GM21423 (cell line): ENCODE data around the gene CIDEC.

Source experiments
- ATAC-seq: cut with Tn5 transposase; IDR thresholded peaks from one replicate; pipeline ENCODE4 v1.9.1; 2021; ENCODE audit warnings: mild to moderate bottlenecking, moderate library complexity; ENCODE audit not compliant: unreplicated experiment

The CIDEC gene

DNA sequence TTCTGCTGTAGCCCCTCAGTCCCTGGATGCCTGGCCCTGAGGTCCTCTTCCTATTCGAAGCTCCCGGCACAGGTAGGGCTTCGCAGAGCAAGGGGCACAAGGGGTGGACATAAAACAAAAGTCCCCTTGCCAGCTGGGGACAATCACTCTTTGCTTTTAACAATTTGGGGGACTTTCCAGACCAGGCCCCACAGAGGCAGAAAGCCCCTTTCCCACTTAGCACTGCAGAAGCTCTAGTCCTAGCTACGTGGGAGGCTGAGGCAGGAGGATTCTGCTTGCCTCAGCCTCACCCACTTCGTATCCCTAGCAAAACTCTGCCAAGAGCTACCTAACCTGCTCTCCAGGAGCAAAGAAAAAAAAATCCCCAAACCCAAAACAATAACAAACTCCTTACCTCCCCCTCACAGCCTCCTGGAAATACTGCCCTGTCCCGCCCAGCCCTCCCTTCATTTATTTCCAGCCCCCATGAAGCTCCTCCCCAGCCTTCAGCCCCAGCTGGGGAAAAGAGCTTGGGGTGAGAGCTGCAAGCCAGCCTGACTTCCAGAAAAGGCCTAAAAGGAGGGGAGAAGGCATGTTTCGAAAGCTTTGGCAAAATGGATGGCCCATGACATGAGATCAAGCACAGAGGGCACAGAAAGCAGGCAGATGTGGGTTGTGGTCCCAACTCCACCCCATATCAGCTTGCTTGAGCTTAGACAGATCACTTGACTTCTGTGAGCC, at the start of gene CIDEC:
CIDEC (minus strand) TSS at position 424 of the 720 bp plus-strand sequence. CDS start 1,767 bp downstream, outside the sequence.
- ATAC-seq, result no peak

- ATAC-seq, result no peak
Measured at GRCh38 chr3:9928158-9928557, 48.1 kb upstream of the CIDEC start.

DNA sequence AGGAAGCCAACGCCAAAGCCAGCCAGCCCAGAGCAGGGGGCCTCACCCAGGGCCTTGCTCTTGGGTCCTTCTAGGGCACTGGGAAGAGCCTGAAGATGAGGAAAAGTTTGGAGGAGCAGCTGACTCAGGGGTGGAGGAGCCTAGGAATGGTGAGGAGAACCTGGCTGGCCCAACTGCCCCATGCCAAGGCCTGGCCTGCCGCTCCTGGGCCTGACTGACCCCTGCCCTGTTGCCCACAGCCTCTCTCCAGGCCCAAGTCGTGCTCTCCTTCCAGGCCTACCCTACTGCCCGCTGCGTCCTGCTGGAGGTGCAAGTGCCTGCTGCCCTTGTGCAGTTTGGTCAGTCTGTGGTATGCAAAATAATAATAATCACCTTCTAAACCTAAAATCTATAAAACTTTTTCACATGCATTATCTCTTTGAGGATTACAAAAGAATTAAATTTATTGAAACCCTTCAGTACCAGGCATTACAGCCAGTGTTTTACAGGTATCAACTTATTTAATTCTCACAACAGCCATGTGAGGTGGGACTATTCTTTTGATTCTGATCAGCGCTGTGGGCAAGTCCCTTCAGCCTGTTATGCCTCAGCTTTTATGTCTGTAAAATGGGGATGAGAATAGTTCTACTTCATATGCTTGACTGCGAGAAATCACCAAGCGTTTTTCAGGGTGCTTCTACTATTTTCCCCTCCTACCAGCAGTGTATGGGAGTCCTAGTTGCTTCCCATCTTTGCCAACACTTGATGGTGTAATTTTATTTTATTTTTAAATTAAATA, 38.4 kb upstream of the CIDEC start:
- no peak for ATAC-seq

GRCh38 chr3:9917820-9918219, 37.8 kb upstream of the CIDEC start:
- ATAC-seq, result no peak

DNA sequence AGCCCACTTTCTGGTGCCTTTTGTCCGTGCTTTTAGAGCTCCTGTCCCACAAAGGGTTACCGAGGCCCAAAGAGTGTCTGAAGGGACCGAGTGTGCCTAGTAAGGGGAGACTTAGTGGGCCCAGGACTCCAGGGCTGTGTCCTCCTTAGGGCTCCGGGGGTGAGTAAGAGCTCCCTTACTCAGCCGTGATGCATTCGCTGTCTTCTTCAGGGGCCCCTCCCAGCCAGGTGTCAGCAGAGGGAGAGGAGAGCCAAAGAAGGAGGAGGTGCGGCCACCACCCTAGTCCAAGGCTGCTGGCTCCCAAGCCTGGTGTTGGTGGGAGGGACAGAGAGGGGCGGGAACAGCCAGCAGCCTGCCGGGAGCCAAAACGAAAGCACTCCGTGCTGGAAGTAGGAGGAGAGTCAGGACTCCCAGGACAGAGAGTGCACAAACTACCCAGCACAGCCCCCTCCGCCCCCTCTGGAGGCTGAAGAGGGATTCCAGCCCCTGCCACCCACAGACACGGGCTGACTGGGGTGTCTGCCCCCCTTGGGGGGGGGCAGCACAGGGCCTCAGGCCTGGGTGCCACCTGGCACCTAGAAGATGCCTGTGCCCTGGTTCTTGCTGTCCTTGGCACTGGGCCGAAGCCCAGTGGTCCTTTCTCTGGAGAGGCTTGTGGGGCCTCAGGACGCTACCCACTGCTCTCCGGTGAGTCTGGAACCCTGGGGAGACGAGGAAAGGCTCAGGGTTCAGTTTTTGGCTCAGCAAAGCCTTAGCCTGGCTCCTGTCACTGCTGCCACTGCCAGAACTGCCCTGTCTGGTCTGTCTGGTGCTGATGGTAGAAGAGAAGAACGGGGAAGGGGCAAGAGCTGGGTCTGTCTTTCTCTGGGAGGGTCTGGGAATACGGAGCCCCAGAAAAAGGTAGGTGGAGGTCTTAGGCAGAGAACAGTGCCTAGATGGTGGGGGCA, 37.0 kb upstream of the CIDEC start, which contains the start of gene IL17RC:
IL17RC (plus strand) TSS at position 365 of the 947 bp plus-strand sequence; CDS start at position 583, 218 bp downstream.
- ATAC-seq, result no peak

- ATAC-seq, result no peak
Measured at GRCh38 chr3:9916346-9916733, 36.3 kb upstream of the CIDEC start.

DNA sequence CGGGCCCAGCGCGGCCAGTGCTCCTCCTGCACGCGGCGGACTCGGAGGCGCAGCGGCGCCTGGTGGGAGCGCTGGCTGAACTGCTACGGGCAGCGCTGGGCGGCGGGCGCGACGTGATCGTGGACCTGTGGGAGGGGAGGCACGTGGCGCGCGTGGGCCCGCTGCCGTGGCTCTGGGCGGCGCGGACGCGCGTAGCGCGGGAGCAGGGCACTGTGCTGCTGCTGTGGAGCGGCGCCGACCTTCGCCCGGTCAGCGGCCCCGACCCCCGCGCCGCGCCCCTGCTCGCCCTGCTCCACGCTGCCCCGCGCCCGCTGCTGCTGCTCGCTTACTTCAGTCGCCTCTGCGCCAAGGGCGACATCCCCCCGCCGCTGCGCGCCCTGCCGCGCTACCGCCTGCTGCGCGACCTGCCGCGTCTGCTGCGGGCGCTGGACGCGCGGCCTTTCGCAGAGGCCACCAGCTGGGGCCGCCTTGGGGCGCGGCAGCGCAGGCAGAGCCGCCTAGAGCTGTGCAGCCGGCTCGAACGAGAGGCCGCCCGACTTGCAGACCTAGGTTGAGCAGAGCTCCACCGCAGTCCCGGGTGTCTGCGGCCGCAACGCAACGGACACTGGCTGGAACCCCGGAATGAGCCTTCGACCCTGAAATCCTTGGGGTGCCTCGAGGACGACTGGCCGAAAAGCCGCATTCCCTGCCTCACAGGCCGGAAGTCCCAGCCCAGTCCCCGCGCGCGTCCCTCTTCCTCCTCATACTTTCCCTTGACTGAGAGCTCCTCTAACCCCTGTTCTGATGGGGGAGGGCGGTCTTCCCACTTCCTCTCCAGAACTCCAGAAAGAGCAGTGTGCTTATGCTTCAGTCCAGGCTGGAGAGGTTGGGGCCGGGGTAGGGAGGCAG, 35.4 kb upstream of the CIDEC start:
- no peak for ATAC-seq

- ATAC-seq, result no peak
Measured at GRCh38 chr3:9914559-9915253, 34.7 kb upstream of the CIDEC start.

- no peak for ATAC-seq
Measured at GRCh38 chr3:9914011-9914410, 34.0 kb upstream of the CIDEC start.

DNA sequence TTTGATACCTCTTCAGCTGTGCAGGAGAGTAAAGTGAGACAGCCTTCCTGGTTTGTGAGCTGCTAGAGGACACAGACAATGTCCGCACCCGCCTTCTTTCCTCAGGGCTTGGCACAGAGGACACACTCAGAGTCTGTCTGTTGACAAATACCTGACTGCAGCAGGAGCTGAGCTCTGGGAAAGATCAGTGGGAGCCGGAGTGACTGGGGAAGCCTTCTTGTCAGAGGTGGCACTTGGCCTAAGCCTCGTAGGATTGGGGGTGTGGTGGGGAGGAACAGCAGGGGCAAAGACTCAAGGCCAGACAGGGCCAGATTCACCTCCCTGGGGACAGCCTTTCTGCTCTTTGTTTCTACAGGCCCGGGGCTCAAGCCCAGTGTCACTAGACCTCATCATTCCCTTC, 33.5 kb upstream of the CIDEC start:
- no peak for ATAC-seq

DNA sequence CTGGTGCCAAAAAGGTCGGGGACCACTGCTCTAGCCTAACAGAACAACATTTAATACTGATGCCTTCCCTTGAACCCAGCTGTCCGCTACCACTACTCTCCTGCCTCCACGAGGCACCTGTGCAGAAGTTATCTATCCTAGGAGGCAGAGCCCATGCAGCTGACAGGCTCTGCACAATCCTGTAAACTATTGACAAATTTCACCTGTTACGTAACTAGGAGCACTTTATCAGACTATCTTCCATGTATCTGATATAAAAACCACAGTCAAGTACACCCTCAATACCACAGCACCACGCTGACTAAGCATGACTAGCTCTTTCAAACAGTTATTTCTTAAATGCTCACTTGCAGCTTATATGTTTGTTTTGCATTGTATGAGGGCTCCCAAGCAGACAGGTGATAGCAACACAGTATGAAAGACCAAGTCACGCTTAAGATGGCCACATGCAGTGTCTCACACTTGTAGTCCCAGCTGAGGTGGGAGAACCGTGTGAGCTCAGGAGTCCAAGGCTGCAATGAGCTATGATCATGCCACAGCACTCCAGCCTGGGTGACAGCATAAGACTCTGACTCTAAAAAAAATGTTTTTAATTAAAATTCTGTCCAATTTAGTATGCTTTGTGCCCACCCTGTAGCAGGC, 32.4 kb upstream of the CIDEC start:
- no peak for ATAC-seq

DNA sequence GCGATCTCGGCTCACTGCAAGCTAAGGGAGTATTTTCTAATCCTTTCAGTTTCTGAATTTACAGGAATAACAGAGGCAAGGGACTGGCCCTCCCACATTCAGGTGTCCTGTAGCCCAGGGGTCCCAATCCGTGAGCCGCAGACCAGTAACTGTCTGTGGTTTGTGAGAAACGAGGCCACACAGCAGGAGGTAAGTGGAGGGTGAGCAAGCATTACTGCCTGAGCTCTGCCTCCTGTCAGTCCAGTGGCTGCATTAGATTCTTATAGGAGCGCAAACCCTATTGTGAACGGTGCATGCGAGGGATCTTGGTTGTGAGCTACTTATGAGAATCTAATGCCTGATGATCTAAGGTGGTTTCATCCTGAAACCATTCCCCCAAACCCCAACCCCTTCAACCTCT, 31.8 kb upstream of the CIDEC start:
- no peak for ATAC-seq

DNA sequence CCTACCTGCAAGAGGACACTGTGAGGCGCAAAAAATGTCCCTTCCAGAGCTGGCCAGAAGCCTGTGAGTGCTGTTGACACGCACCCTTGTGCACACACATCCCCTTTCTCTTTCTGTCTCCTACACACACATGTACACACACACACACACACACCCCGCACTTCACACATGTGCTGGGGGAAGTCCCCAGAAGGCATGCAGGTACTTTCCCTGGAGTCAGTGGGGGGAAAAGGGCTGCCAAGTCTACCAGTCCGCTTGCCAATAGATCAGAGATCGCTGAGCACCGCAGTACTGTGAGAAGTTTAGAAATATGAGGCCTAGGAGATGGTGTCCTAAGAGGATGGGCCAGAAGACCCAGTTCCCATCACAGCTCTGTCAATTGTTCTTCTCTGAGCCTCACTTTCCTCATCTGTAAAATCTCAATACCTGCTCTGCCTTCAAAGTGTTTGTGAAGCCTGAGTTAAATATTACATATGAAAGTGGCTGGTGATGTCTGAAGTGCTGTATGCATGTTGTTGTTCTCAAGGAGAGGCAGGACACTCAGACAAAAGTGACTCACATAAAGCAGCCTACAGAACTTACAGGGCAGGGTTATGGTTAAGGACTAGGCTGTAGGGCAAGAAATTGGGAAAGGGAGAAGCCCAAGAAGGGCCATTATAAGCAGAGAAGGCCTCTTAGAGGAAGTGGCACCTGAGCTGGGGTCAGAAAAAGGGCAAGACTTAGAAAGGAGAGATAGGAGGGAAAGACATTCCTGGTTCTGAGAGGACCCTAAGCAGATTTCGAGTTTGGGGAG, 29.4 kb upstream of the CIDEC start:
- ATAC-seq, result no peak

- no peak for ATAC-seq
Measured at GRCh38 chr3:9908286-9908685, 28.2 kb upstream of the CIDEC start.

GRCh38 chr3:9906480-9906879, 26.4 kb upstream of the CIDEC start:
- no peak for ATAC-seq

- no peak for ATAC-seq
Measured at GRCh38 chr3:9903904-9904303, 23.9 kb upstream of the CIDEC start.

DNA sequence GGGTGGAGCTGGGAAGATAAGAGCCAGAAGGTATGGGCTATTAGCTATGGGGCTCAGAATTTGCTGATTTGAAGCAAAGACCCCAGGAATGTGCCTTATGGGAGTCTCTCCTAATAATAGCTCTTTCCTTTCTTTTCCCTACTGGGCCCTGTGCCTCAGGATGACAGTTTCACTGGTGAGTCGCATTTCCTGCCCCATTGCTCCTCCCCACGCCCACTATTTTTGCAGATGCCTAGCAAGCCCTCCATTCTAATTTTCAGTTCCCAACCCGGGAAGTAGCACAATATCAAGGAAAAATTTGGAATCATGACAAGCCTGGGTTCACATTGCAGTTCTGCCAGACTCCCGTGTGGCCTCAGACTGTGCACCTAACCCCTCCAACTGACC, 23.2 kb upstream of the CIDEC start:
- no peak for ATAC-seq
